ENCODE measurements around the gene ANKEF1.

DNA sequence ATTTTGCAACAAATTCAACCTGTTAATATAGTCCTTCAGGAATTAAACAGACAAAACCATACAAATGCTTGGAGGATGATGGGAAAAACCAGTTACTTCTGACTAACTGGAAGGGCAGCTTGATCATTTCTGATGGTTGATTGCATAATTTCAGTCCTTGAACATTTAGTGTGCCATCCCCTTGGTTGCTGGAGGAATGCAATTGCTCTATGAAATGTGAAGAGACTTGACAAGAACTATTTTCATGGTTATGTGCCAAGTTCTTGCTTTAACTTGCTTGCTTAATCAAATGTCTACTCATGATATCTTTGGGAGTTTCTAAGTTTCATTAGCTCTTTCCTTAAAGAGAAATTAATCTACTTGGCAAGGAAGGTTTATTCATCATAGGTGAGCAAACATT, 45.2 kb downstream of the ANKEF1 start:
- TF ChIP-seq, protein P1, sequence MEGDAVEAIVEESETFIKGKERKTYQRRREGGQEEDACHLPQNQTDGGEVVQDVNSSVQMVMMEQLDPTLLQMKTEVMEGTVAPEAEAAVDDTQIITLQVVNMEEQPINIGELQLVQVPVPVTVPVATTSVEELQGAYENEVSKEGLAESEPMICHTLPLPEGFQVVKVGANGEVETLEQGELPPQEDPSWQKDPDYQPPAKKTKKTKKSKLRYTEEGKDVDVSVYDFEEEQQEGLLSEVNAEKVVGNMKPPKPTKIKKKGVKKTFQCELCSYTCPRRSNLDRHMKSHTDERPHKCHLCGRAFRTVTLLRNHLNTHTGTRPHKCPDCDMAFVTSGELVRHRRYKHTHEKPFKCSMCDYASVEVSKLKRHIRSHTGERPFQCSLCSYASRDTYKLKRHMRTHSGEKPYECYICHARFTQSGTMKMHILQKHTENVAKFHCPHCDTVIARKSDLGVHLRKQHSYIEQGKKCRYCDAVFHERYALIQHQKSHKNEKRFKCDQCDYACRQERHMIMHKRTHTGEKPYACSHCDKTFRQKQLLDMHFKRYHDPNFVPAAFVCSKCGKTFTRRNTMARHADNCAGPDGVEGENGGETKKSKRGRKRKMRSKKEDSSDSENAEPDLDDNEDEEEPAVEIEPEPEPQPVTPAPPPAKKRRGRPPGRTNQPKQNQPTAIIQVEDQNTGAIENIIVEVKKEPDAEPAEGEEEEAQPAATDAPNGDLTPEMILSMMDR (IDR thresholded peaks at IDR 0.05) = no peak
- TF ChIP-seq POLR2A (IDR thresholded peaks at IDR 0.05) = no peak

All from testis (tissue), 2 donors.